Spleen (tissue), 7 donors: ENCODE results near the gene SMG9.

Source experiments
- POLR2A ChIP-seq, 3 donors: fragments of 450-650 bp; IDR thresholded peaks; one replicate each; pipeline ENCODE4 v1.5.1; 2017; ENCODE audit warnings: antibody characterized with exemption in 3 of 3, mild to moderate bottlenecking in 1 of 3
- POLR2AphosphoS5 ChIP-seq, 3 donors: sonication (generic); formaldehyde crosslinking; IDR thresholded peaks; one replicate each; pipeline ENCODE4 v1.5.1; 2017; ENCODE audit warnings: antibody characterized with exemption in 3 of 3
- TF ChIP-seq, protein P1 (sequence below), 11 experiments: fragments of 200-600 bp in 7 of 11; fragments of 450-650 bp in 4 of 11; sonication (generic) in 4 of 11; IDR thresholded peaks in 8 of 11; conservative IDR thresholded peaks in 3 of 11; 1 replicate in 7 of 11; 2 replicates in 4 of 11; pipeline versions ENCODE4 v1.4.0 to v1.8.0; 2016 to 2021; ENCODE audit warnings: antibody characterized with exemption in 11 of 11, inconsistent platforms in 4 of 11, mild to moderate bottlenecking in 1 of 11
- donor health status: DM: no; HTN: no; CAD: no; lungs with moderate emphysema.
- donor health status: DM: no; HTN: no; CAD: no.
- donor health status: DM: no; HTN: no; CAD: no.

DNA sequence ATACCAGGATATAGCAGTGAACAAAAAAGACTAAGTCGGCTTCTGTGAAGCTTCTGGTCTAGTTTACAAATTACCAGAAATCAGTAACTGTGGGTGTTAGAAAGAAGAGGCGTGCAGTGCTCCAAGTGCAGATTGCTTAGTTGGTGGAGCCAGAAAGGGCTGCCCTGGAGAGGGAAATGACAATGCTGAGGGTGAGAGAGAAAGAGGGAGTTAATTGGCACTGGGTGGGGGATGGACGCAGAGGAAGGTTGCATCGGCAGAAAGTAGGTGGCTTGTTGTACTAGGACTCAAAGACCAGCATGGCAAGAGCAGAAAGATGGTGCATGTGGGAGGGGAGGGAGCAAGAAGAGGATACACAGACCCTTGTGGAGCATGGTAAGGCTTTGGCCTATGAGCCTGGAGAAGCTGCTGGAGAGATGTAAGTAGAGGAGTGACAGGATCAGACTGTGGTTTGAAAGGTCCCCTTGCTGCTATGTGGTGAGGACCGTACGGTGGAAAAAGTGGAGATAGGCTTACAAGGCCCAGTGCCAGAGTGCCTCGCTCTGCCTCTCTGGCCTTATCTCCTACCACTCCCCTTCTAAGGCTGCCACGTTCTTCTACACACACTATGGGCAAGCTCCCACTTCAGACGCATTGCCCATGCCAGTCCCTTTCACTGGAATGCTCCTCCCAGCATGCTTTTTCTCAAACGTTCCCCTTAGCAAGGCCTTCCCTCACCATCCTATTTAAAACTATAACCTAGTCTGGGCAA is 13.5 kb downstream of the SMG9 start:
- TF ChIP-seq POLR2A (IDR thresholded peaks at IDR 0.05) = no peak
- no peak for TF ChIP-seq POLR2AphosphoS5 (IDR thresholded peaks at IDR 0.05)
- TF ChIP-seq, protein P1, sequence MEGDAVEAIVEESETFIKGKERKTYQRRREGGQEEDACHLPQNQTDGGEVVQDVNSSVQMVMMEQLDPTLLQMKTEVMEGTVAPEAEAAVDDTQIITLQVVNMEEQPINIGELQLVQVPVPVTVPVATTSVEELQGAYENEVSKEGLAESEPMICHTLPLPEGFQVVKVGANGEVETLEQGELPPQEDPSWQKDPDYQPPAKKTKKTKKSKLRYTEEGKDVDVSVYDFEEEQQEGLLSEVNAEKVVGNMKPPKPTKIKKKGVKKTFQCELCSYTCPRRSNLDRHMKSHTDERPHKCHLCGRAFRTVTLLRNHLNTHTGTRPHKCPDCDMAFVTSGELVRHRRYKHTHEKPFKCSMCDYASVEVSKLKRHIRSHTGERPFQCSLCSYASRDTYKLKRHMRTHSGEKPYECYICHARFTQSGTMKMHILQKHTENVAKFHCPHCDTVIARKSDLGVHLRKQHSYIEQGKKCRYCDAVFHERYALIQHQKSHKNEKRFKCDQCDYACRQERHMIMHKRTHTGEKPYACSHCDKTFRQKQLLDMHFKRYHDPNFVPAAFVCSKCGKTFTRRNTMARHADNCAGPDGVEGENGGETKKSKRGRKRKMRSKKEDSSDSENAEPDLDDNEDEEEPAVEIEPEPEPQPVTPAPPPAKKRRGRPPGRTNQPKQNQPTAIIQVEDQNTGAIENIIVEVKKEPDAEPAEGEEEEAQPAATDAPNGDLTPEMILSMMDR (IDR thresholded peaks at IDR 0.05 in 8 of 11, conservative IDR thresholded peaks at IDR 0.05 in 3 of 11) = no peak
